ENCODE measurements around the gene FAR1.
"Not testable (repeated sequence)": the region's sequence is repeated elsewhere in the genome, so short reads cannot be mapped to it uniquely, and the experiment has no call there.

FAR1 gene

DNA sequence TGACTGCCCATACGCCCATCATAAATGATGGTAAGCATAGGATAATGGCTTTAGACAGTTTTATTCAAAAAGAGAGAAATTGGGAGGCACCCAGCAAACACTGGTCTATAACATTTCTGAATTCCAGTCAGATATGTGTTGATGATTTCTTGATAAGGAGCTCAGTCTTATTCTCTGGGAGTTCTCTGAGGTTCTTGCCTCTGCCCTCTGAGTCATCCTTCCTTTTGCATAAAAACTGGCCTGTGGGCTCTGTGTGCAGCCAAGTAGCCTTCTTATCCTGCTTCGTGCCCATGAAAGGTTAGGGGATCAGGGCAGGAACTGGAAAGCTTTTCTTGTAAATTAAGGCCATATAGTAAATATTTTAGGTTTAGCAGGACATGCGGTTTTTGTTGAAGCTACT, 48.9 kb downstream of the FAR1 start:
- H3K27me3 ChIP-seq (ENCODE audit: insufficient read depth, insufficient read length): no peaks in the 10 kb centered on the region
- no peak for DNase-seq (ENCODE audit: low read depth, low spot score)
- H3K9ac ChIP-seq (ENCODE audit: insufficient read length, low read depth): no peak overlapping the region
- H3K36me3 ChIP-seq (ENCODE audit: insufficient read depth, insufficient read length, low read length): peaks cover 53% of the 10 kb centered on the region
- H3K9me3 ChIP-seq (ENCODE audit: insufficient read depth, low read length): no peaks in the 10 kb centered on the region
- no peak overlapping the region for H3K4me3 ChIP-seq (ENCODE audit: insufficient read length, low read depth)
- TF ChIP-seq YY1 (IDR thresholded peaks at IDR 0.05; ENCODE audit: insufficient read depth, insufficient read length): no peak
- no peaks in the 10 kb centered on the region for H3K4me1 ChIP-seq (ENCODE audit: insufficient read depth, insufficient read length)

- peaks cover 48% of the 10 kb centered on the region for H3K36me3 ChIP-seq (ENCODE audit: insufficient read depth, insufficient read length, low read length)
- no peak overlapping the region for H3K4me3 ChIP-seq (ENCODE audit: insufficient read length, low read depth)
- TF ChIP-seq SUZ12 (IDR thresholded peaks at IDR 0.05; ENCODE audit: extremely low read depth, insufficient read depth, insufficient read length): no peak
- TF ChIP-seq ZNF274 (IDR thresholded peaks at IDR 0.05; ENCODE audit: low read depth, low read length): no peak
- TF ChIP-seq YY1 (IDR thresholded peaks at IDR 0.05; ENCODE audit: insufficient read depth, insufficient read length): no peak
- H3K9me3 ChIP-seq (ENCODE audit: insufficient read depth, low read length): no peaks in the 10 kb centered on the region
- H3K27me3 ChIP-seq (ENCODE audit: insufficient read depth, insufficient read length): no peaks in the 10 kb centered on the region
- H3K9ac ChIP-seq (ENCODE audit: insufficient read length, low read depth): no peak overlapping the region
- H3K4me1 ChIP-seq (ENCODE audit: insufficient read depth, insufficient read length): no peaks in the 10 kb centered on the region
- DNase-seq (ENCODE audit: low read depth, low spot score): no peak
Measured at GRCh38 chr11:13718394-13718793, 49.9 kb downstream of the FAR1 start.

GRCh38 chr11:13720940-13721339, 52.5 kb downstream of the FAR1 start:
- no peaks in the 10 kb centered on the region for H3K4me1 ChIP-seq (ENCODE audit: insufficient read depth, insufficient read length)
- no peak overlapping the region for H3K4me3 ChIP-seq (ENCODE audit: insufficient read length, low read depth)
- no peak for DNase-seq (ENCODE audit: low read depth, low spot score)
- no peaks in the 10 kb centered on the region for H3K9me3 ChIP-seq (ENCODE audit: insufficient read depth, low read length)
- H3K36me3 ChIP-seq (ENCODE audit: insufficient read depth, insufficient read length, low read length): peaks cover 49% of the 10 kb centered on the region
- no peak overlapping the region for H3K9ac ChIP-seq (ENCODE audit: insufficient read length, low read depth)
- TF ChIP-seq YY1 (IDR thresholded peaks at IDR 0.05; ENCODE audit: insufficient read depth, insufficient read length) (no peak), ZNF274 (IDR thresholded peaks at IDR 0.05; ENCODE audit: low read depth, low read length) (no peak), SUZ12 (IDR thresholded peaks at IDR 0.05; ENCODE audit: extremely low read depth, insufficient read depth, insufficient read length) (no peak)
- no peaks in the 10 kb centered on the region for H3K27me3 ChIP-seq (ENCODE audit: insufficient read depth, insufficient read length)

- H3K4me3 ChIP-seq (ENCODE audit: insufficient read length, low read depth): no peak overlapping the region
- H3K36me3 ChIP-seq (ENCODE audit: insufficient read depth, insufficient read length, low read length): peaks cover 50% of the 10 kb centered on the region
- H3K9me3 ChIP-seq (ENCODE audit: insufficient read depth, low read length): no peaks in the 10 kb centered on the region
- H3K4me1 ChIP-seq (ENCODE audit: insufficient read depth, insufficient read length): no peaks in the 10 kb centered on the region
- TF ChIP-seq ZNF274 (IDR thresholded peaks at IDR 0.05; ENCODE audit: low read depth, low read length) (no peak), SUZ12 (IDR thresholded peaks at IDR 0.05; ENCODE audit: extremely low read depth, insufficient read depth, insufficient read length) (no peak), YY1 (IDR thresholded peaks at IDR 0.05; ENCODE audit: insufficient read depth, insufficient read length) (no peak)
- H3K9ac ChIP-seq (ENCODE audit: insufficient read length, low read depth): no peak overlapping the region
- no peak for DNase-seq (ENCODE audit: low read depth, low spot score)
- no peaks in the 10 kb centered on the region for H3K27me3 ChIP-seq (ENCODE audit: insufficient read depth, insufficient read length)
Measured at GRCh38 chr11:13721760-13722159, 53.3 kb downstream of the FAR1 start.

- Histone ChIP-seq H3K27me3 (ENCODE audit: insufficient read depth, insufficient read length) (no peaks in the 10 kb centered on the region), H3K36me3 (ENCODE audit: insufficient read depth, insufficient read length, low read length) (peaks cover 51% of the 10 kb centered on the region), H3K9ac (ENCODE audit: insufficient read length, low read depth) (no peak overlapping the region), H3K4me3 (ENCODE audit: insufficient read length, low read depth) (no peak overlapping the region), H3K9me3 (ENCODE audit: insufficient read depth, low read length) (no peaks in the 10 kb centered on the region), H3K4me1 (ENCODE audit: insufficient read depth, insufficient read length) (no peaks in the 10 kb centered on the region)
- DNase-seq (ENCODE audit: low read depth, low spot score): no peak
- no peak for TF ChIP-seq SUZ12 (IDR thresholded peaks at IDR 0.05; ENCODE audit: extremely low read depth, insufficient read depth, insufficient read length)
- TF ChIP-seq YY1 (IDR thresholded peaks at IDR 0.05; ENCODE audit: insufficient read depth, insufficient read length): no peak
- TF ChIP-seq ZNF274 (IDR thresholded peaks at IDR 0.05; ENCODE audit: low read depth, low read length): no peak
Measured at GRCh38 chr11:13726456-13726855, 58.0 kb downstream of the FAR1 start.

- Histone ChIP-seq H3K9ac (ENCODE audit: insufficient read length, low read depth) (no peak overlapping the region), H3K4me1 (ENCODE audit: insufficient read depth, insufficient read length) (no peaks in the 10 kb centered on the region), H3K27me3 (ENCODE audit: insufficient read depth, insufficient read length) (no peaks in the 10 kb centered on the region), H3K4me3 (ENCODE audit: insufficient read length, low read depth) (no peak overlapping the region), H3K9me3 (ENCODE audit: insufficient read depth, low read length) (no peaks in the 10 kb centered on the region), H3K36me3 (ENCODE audit: insufficient read depth, insufficient read length, low read length) (peaks cover 43% of the 10 kb centered on the region)
- no peak for TF ChIP-seq ZNF274 (IDR thresholded peaks at IDR 0.05; ENCODE audit: low read depth, low read length)
- TF ChIP-seq YY1 (IDR thresholded peaks at IDR 0.05; ENCODE audit: insufficient read depth, insufficient read length): no peak
- no peak for TF ChIP-seq SUZ12 (IDR thresholded peaks at IDR 0.05; ENCODE audit: extremely low read depth, insufficient read depth, insufficient read length)
- DNase-seq (ENCODE audit: low read depth, low spot score): no peak
Measured at GRCh38 chr11:13728076-13728475, 59.6 kb downstream of the FAR1 start.

- no peaks in the 10 kb centered on the region for H3K9me3 ChIP-seq (ENCODE audit: insufficient read depth, low read length)
- H3K4me1 ChIP-seq (ENCODE audit: insufficient read depth, insufficient read length): no peaks in the 10 kb centered on the region
- DNase-seq (ENCODE audit: low read depth, low spot score): no peak
- no peak overlapping the region for H3K9ac ChIP-seq (ENCODE audit: insufficient read length, low read depth)
- H3K27me3 ChIP-seq (ENCODE audit: insufficient read depth, insufficient read length): no peaks in the 10 kb centered on the region
- TF ChIP-seq SUZ12 (IDR thresholded peaks at IDR 0.05; ENCODE audit: extremely low read depth, insufficient read depth, insufficient read length) (no peak), YY1 (IDR thresholded peaks at IDR 0.05; ENCODE audit: insufficient read depth, insufficient read length) (no peak), ZNF274 (IDR thresholded peaks at IDR 0.05; ENCODE audit: low read depth, low read length) (no peak)
- H3K4me3 ChIP-seq (ENCODE audit: insufficient read length, low read depth): no peak overlapping the region
- peaks cover under 1% of the 10 kb centered on the region for H3K36me3 ChIP-seq (ENCODE audit: insufficient read depth, insufficient read length, low read length)
Measured at GRCh38 chr11:13734530-13734929, 66.1 kb downstream of the FAR1 start.

DNA sequence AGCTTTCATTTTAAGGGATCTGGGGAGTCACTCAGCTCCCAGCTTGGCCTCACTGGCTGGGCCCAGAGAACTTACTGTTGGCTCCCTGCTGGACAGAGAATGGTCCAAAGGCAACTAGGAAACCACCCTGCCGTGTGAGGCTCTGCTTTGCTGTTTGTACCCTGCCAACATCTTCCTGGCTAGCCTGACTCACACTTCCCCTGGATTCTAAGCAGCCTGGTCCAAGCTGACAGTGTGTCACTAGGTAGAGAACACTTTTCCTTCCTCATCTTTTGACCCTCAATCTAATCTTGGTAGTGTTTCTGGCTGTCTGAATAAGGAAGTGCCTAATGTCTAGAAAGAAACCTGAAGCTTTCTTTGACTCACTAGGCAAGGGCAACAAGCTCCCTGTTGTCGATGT, 76.7 kb downstream of the FAR1 start:
- Histone ChIP-seq H3K27me3 (ENCODE audit: insufficient read depth, insufficient read length) (no peaks in the 10 kb centered on the region), H3K9me3 (ENCODE audit: insufficient read depth, low read length) (no peaks in the 10 kb centered on the region), H3K4me3 (ENCODE audit: insufficient read length, low read depth) (no peak overlapping the region), H3K4me1 (ENCODE audit: insufficient read depth, insufficient read length) (no peaks in the 10 kb centered on the region), H3K9ac (ENCODE audit: insufficient read length, low read depth) (no peak overlapping the region), H3K36me3 (ENCODE audit: insufficient read depth, insufficient read length, low read length) (no peaks in the 10 kb centered on the region)
- DNase-seq (ENCODE audit: low read depth, low spot score): no peak
- TF ChIP-seq SUZ12 (IDR thresholded peaks at IDR 0.05; ENCODE audit: extremely low read depth, insufficient read depth, insufficient read length) (no peak), ZNF274 (IDR thresholded peaks at IDR 0.05; ENCODE audit: low read depth, low read length) (no peak), YY1 (IDR thresholded peaks at IDR 0.05; ENCODE audit: insufficient read depth, insufficient read length) (no peak)

GRCh38 chr11:13753316-13753715, 84.8 kb downstream of the FAR1 start:
- H3K4me1 ChIP-seq (ENCODE audit: insufficient read depth, insufficient read length); DNase-seq (ENCODE audit: low read depth, low spot score); H3K4me3 ChIP-seq (ENCODE audit: insufficient read length, low read depth); H3K9ac ChIP-seq (ENCODE audit: insufficient read length, low read depth); H3K36me3 ChIP-seq (ENCODE audit: insufficient read depth, insufficient read length, low read length); H3K9me3 ChIP-seq (ENCODE audit: insufficient read depth, low read length); H3K27me3 ChIP-seq (ENCODE audit: insufficient read depth, insufficient read length): not testable (repeated sequence)

Data from NT2/D1 (cell line).